GM21423 (cell line): ENCODE measurements around the gene TMEM9.
A peak's percentile ranks its signal among the peaks of the same experiment; 100 is the strongest.

Experiments used
- ATAC-seq: cut with Tn5 transposase; IDR thresholded peaks from one replicate; pipeline ENCODE4 v1.9.1; 2021; ENCODE audit warnings: mild to moderate bottlenecking, moderate library complexity; ENCODE audit not compliant: unreplicated experiment

The TMEM9 gene

DNA sequence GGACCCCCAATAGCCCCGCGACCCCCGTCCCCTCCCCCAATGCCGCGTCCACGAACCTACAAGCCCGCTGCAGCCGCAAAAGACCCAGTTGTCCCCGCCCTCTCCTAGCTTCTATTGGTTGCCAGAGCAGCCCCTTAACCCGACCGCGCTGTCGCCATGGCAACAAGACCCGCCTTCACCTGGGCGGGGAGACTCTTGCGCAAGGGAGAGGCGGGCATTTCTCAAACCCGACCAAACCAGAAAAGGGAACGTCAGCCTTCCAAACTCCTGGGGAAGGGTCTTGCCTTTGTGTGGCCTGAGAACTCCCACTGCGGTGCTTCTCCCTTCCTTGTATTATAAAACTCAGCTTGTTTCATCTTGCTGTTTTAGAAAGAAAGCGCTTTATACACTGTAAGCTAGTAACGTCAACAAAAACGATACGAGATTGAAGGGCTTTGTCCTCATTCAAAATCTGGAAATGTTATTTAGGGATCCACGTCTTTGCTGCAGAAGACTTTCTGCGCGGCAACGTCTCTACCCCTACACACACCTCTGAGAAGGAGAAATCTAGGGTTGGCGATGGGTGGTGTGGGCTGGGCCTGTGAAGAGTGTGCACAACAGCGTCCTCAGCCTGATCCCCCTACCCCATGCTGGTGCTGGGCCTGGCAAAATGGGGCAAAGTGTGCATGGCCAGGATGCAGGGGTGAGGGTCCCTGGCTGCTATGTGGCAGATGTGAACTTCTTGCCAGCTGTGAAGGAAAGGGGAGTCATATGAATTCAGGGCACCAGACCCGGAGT lies at the start of gene TMEM9:
TMEM9 (minus strand) TSS at position 86 of the 777 bp plus-strand sequence. CDS start 551 bp downstream, outside the sequence.
- peak; percentile 97 for ATAC-seq

DNA sequence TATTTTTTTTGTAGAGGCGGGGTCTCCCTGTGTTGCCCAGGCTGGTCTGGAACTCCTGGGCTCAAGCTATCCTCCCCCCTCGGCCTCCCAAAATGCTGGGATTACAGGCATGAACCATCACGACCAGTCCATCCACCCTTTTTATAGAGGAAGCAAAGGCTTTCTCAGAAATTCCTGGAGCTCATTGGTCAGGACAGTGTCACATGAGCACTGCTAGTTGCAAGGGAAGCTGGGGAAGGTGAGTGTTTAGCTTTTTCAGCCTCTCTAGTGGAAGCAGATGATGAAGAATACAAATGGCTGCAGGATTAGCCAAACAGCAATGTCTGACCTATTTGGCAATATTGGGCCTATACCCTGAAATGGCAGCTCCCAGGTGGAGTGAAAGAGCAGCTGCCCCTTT lies 44.3 kb upstream of the TMEM9 start:
- ATAC-seq, result no peak

DNA sequence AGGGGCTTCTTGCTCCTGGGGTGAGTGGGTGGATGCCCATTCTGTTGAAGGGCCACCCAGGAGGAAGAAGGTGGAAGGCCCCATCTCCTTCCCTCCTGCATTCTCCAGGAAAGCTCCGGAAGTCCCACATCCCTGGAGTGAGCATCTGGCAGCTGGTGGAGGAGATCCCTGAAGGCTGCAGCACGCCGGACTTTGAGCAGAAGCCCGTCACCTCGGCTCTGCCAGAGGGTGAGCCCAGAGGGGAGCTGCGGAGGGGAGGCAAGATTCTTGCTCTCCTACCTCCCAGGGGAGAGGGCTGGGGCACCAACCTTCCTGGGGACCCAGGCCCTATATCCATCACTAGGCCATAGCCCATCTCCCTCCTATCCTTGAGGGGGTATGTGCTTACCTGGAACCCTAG lies 39.8 kb upstream of the TMEM9 start:
- ATAC-seq, result no peak

DNA sequence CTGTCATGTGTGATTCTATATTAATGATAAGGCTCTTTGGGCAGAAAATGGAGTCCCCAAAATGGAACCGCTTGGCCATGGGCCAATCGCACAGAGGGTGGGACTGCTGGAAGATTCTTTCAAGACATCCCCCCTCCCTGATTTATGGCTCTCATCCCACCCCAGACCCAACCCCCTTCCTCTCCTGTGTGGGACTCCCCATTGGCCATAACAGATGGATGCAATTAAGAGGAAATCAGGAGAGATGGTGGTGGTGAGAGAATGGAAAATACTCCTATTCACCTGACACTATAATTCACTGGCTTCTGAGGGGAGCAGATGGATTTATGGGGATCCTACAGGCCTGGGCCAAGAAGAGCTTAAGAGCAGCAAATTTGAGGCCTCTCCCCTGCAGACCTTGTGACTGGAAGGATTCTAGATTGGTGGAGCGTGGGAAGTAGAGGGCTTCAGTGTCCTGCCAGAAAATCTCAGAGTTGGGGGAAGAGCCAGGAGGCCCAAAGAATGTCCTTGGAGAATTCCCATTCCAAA lies 38.1 kb upstream of the TMEM9 start:
- no peak for ATAC-seq

GRCh38 chr1:201191653-201192260 lies 37.5 kb upstream of the TMEM9 start:
- no peak for ATAC-seq

GRCh38 chr1:201190624-201191051 lies 36.4 kb upstream of the TMEM9 start, which contains the start of gene IGFN1:
IGFN1 (plus strand) TSS chr1:201190824; CDS start chr1:201193294, 2,470 bp downstream.
- no peak for ATAC-seq

- ATAC-seq, result no peak
Measured at GRCh38 chr1:201190005-201190404, 35.7 kb upstream of the TMEM9 start.

DNA sequence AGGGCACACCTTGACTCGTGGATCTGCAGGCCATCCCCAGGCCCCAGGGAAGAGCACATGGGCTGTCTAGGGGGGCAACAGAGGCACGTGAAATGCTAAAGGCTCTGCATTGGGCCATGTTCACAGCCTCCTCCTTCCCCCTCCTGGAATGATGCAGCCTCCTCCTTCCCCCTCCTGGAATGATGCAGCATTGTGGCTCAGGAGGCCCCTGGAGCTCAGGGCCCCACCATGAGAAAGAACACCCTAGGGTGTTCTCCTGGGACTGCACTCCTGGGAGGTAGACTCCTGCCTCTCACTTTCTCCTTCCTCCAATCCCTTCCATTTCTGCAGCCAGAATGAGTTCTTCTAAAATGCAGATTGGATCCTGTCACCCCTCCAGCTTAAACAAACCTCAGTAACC lies 34.8 kb upstream of the TMEM9 start:
- no peak for ATAC-seq

GRCh38 chr1:201186192-201186591 lies 31.9 kb upstream of the TMEM9 start:
- no peak for ATAC-seq

GRCh38 chr1:201185527-201186128 lies 31.4 kb upstream of the TMEM9 start:
- no peak for ATAC-seq

DNA sequence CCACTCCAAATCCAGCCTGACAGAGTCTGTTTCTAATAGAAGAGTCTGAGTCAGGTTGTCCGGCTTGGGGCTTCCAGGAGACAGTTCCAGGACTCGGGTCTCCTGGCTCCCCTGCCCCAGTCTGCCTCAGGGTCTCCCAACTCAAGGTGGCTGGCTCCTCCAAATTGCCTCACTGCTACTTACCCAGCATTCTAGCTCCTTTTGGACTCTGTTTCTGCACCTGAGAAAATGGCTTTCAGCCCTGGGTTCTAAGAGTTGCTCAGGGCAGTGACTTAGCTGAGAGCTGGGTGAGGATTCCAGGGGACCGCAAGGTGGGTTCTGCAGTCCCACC lies 30.8 kb upstream of the TMEM9 start:
- no peak for ATAC-seq

DNA sequence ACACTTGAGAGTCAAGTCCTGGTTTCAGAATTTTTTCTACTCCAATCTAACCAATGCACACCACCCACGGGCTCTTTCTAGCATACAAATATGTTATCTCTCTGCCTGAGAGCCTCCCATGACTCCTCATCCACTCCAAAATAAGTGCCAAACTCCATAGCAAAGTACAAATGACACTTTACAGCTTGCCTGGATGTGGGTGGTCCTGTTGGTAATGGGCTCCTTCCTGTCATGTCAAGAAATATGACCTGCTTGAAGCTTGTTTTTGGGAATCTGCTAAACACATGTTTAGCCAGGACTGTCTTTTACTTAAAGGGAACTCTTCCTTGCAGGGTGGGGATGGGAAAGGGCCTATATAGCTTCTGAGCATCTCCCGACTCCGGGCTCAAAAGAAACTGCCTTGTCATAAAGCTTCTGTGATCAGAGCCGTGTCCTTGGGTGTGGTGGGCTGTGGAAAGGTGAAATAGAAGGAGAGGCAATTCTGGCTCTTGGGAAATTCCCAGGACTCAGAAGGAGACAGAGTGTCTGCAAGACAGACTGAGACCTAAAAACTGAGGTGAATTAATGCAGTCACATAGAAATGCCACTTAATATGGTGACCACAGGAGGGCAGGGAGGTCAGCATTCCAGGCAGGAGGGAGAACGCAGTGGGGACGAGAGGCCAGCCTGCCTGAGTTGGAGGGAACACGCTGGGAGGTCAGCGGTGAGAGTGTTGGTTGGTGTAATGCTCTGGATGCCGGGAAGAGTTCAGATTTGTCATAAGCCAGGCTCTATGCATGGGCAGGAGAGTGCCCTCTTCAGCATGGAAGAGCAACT lies 30.2 kb upstream of the TMEM9 start:
- no peak for ATAC-seq

- no peak for ATAC-seq
Measured at GRCh38 chr1:201183753-201184152, 29.5 kb upstream of the TMEM9 start.

GRCh38 chr1:201183209-201183608 lies 28.9 kb upstream of the TMEM9 start:
- no peak for ATAC-seq

DNA sequence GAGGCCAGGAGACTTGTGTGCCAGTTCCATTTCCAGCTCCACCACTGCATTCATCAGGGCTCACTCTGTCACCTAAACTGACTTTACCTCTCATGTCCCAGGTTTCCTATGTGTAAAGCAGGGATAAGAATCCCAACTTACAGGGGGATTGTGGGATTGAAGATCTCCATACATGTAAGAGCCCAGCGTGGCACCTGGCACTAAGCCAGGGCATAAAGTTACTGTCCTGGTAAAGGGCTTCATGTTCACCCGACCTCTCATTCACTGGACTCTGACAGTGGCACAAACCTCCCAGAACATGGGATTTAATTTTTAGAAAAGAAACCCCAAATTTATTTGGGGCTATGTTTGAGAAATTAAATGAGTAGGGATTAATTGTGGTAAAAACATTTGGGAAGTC lies 27.5 kb upstream of the TMEM9 start:
- ATAC-seq, result no peak

DNA sequence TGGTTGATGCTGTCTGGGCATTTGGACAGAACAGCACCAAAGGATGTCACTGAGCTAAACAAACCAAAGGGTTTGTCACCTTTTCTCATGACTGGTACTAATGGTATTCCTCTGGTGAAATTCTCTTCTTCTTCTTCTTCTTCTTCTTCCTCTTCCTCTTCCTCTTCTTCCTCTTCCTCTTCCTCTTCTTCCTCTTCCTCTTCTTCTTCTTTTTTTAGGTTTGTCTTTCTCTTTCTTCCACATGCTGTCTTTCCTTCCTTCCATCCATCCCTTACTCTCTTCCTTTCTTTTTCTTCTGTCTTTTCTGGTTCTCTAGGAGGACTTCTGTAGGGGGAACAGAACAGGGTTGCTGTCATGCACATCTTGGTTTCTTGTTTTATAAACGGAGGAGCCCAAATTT lies 27.0 kb upstream of the TMEM9 start:
- ATAC-seq, result no peak

DNA sequence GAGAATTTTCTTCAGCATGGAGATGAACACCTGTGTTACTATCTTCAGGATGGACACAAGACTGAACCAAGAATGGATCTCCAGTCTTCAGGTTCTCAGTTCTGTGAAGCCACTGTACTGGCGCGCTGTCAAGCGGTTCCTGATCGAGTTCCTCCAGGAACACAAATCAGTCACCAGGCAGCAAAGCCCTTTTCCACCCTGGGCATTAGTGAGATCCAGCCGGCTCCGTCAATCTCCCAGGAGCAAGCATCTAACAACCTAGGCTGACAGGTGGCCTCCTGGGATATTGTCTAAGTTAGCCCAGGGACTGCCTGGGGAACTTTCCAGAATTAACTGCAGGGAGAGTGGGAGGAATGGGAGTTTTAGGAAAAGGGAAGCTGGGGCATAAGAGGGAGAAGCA lies 26.6 kb upstream of the TMEM9 start:
- no peak for ATAC-seq

DNA sequence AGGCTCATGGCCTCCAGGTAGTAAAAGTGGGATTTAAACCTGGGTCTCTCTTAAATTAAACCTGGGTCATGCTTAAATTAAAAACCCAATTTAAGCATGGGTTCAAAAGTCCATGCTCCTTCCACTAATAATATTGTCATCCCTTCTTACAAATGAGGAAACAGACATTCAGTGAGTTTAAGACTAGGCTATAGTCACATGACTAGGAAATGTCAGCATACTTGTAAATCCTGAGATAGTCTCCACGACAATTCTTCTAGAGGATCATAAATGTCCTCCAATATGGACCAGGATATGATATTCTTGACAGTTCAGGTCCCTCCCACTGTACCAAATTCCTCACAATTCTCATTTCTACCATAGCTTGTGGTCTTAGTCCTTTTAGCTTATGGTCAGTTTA lies 25.9 kb upstream of the TMEM9 start:
- no peak for ATAC-seq

GRCh38 chr1:201178718-201179117 lies 24.4 kb upstream of the TMEM9 start:
- ATAC-seq, result no peak

DNA sequence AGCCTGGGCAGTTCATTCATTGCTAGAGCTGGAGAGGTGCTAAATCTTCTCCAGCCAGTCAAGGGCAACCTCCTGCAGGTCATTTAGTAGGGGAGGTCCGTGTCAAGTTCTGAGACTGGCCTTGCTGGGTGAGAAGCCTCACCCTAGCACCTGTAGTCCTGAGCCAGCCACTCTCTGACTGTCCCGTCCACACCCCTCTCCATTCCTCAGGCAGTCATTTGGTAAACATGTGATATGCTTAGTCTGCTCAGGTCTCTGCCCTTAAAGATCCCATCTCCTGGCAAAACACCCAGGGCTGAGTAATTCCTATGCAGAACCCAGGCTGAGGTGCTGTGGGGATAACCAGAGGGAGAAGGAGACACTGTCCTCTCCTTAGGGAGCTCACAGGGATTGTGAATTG lies 22.7 kb upstream of the TMEM9 start:
- no peak for ATAC-seq

- ATAC-seq, result no peak
Measured at GRCh38 chr1:201175820-201176500, 21.7 kb upstream of the TMEM9 start.
